HuH-7 (cell line): Measurements from ENCODE around the gene TCP11L2.

Source experiments
- DNase-seq: peaks from one replicate; pipeline ENCODE4 v3.0.0; 2011; ENCODE audit warnings: low spot score

The TCP11L2 gene

GRCh38 chr12:106302401-106303201 is at the start of gene TCP11L2:
Gene TCP11L2 (plus strand): TSS chr12:106302733. CDS start chr12:106311076, 8,343 bp downstream.
- DNase-seq = peak; percentile 78

GRCh38 chr12:106254724-106255123 is 47.8 kb upstream of the TCP11L2 start:
- no peak for DNase-seq

- DNase-seq = no peak
These were observed 47.0 kb upstream of the TCP11L2 start for GRCh38 chr12:106255493-106255892.

- DNase-seq = no peak
These were observed 46.6 kb upstream of the TCP11L2 start for GRCh38 chr12:106255952-106256351.

- no peak for DNase-seq
These were observed 46.0 kb upstream of the TCP11L2 start for GRCh38 chr12:106256524-106256923.

- no peak for DNase-seq
These were observed 44.3 kb upstream of the TCP11L2 start for GRCh38 chr12:106258226-106258625.

GRCh38 chr12:106258935-106259334 is 43.6 kb upstream of the TCP11L2 start:
- DNase-seq = no peak

- DNase-seq = no peak
These were observed 37.4 kb upstream of the TCP11L2 start for GRCh38 chr12:106265116-106265515.

GRCh38 chr12:106267535-106267934 is 35.0 kb upstream of the TCP11L2 start:
- DNase-seq = no peak

- no peak for DNase-seq
These were observed 33.3 kb upstream of the TCP11L2 start for GRCh38 chr12:106269150-106269771.

- no peak for DNase-seq
These were observed 30.7 kb upstream of the TCP11L2 start for GRCh38 chr12:106271575-106272505.

GRCh38 chr12:106273491-106273890 is 29.0 kb upstream of the TCP11L2 start:
- DNase-seq = no peak

GRCh38 chr12:106274012-106274411 is 28.5 kb upstream of the TCP11L2 start:
- DNase-seq = no peak

- no peak for DNase-seq
These were observed 27.9 kb upstream of the TCP11L2 start for GRCh38 chr12:106274575-106275121.

GRCh38 chr12:106275458-106275857 is 27.1 kb upstream of the TCP11L2 start:
- no peak for DNase-seq

- DNase-seq = no peak
These were observed 26.3 kb upstream of the TCP11L2 start for GRCh38 chr12:106276032-106276740.

GRCh38 chr12:106280106-106280505 is 22.4 kb upstream of the TCP11L2 start:
- DNase-seq = no peak

GRCh38 chr12:106281056-106281782 is 21.3 kb upstream of the TCP11L2 start:
- no peak for DNase-seq

GRCh38 chr12:106281804-106282203 is 20.7 kb upstream of the TCP11L2 start:
- DNase-seq = no peak

GRCh38 chr12:106282457-106283097 is 20.0 kb upstream of the TCP11L2 start:
- DNase-seq = peak; percentile 53
